Neural cell (in vitro differentiated cells): Measurements from ENCODE around the gene RUBCN.

Experiments used
- EZH2 ChIP-seq: fragments of 200-600, 300-800 bp; shearing (Covaris generic), sonication (generic); IDR thresholded peaks from 2 replicates; pipeline ENCODE4 v1.6.1; 2014; ENCODE audit warnings: antibody characterized with exemption, low read length, borderline replicate concordance, mild to moderate bottlenecking; ENCODE audit not compliant: insufficient read depth, poor library complexity, severe bottlenecking
- MXI1 ChIP-seq: fragments of 450-650 bp; conservative IDR thresholded peaks from 2 replicates; pipeline ENCODE4 v1.6.1; 2014; ENCODE audit warnings: antibody characterized with exemption, mild to moderate bottlenecking; ENCODE audit not compliant: poor library complexity, severe bottlenecking
- TF ChIP-seq, protein P1 (sequence below): fragments of 450-650 bp; IDR thresholded peaks from 2 replicates; pipeline ENCODE4 v1.5.1; 2014; ENCODE audit warnings: antibody characterized with exemption, mild to moderate bottlenecking, moderate library complexity; ENCODE audit not compliant: poor library complexity, severe bottlenecking

DNA sequence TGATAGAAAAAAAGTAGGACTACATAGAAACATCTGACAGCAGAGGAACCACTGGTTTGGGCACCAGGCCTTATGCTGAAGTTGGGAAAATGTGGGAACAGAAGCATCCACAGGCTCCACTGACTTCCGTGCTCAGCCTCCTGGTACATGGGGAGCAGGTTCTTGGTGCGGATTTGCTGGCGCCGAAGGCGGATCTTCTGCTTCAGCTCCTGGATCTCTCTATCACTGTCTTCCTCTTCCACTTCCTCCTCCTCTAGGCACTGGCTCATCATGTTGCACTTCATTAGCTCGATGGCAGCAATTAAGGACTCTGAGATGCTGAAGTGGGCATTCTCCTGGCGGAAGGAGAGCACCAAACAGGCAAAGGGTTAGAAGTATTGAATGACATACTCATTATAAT is 42.5 kb downstream of the RUBCN start:
- TF ChIP-seq, protein P1, sequence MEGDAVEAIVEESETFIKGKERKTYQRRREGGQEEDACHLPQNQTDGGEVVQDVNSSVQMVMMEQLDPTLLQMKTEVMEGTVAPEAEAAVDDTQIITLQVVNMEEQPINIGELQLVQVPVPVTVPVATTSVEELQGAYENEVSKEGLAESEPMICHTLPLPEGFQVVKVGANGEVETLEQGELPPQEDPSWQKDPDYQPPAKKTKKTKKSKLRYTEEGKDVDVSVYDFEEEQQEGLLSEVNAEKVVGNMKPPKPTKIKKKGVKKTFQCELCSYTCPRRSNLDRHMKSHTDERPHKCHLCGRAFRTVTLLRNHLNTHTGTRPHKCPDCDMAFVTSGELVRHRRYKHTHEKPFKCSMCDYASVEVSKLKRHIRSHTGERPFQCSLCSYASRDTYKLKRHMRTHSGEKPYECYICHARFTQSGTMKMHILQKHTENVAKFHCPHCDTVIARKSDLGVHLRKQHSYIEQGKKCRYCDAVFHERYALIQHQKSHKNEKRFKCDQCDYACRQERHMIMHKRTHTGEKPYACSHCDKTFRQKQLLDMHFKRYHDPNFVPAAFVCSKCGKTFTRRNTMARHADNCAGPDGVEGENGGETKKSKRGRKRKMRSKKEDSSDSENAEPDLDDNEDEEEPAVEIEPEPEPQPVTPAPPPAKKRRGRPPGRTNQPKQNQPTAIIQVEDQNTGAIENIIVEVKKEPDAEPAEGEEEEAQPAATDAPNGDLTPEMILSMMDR, result no peak
- TF ChIP-seq MXI1 (no peak), EZH2 (no peak)
